ENCODE measurements around the gene GPR42.
"Not testable (repeated sequence)": the region's sequence is repeated elsewhere in the genome, so short reads cannot be mapped to it uniquely, and the experiment has no call there.

Gene GPR42

DNA sequence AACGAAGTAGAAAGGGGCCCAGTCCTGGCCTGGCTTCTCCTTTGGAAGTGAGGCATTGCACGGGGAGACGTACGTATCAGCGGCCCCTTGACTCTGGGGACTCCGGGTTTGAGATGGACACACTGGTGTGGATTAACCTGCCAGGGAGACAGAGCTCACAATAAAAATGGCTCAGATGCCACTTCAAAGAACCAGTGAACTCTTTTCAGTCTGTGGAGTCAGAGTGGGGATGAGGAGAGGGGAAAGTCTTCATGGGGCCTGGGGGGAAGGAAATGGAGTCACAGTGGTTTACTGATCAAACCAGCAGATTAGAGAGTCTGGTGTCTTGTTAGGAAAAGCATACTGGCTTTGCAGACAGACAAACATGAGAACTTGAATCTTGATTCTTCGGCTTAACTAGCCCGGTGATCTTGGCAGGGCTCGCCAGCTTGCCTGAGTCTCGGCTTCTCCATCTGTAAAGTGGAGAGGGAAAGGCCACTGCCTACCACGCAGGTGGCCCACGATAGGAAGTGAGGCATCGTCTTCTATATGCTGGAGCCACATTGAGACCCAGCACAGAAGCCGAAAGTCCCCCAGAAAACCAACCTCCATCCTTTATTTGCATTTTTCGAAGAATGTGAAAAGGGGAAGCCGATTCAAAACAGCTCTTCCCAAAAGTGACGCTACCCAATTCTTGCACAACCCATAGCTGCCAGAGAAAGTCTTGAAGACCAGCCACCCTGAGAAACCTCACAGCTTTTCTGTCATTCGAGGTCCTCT, 23.5 kb upstream of the GPR42 start, which contains the start of gene FFAR1:
FFAR1 (plus strand) TSS at position 732 of the 759 bp plus-strand sequence. CDS start 3,650 bp downstream, outside the sequence.
- DNase-seq, result no peak

DNA sequence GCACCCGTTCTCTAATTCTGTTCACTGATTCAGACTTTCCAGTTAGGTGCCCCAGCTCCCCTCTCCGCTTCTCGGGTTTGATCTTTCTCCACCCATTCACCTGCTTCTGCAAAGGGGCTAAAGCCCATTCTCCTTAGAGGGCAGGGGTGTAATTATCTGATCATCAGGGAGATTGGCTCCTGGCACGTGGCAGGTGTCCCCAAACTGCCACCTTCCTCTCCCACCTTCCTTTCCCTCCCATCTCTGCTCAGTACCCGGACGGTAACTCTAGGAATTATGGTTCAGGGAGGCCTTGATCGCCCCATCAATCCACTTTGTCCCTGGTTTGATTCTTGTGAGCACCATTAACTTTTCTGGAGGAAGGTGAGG, 23.0 kb upstream of the GPR42 start:
- DNase-seq, result no peak

GRCh38 chr19:35348911-35349611, 21.8 kb upstream of the GPR42 start:
- no peak for DNase-seq

DNA sequence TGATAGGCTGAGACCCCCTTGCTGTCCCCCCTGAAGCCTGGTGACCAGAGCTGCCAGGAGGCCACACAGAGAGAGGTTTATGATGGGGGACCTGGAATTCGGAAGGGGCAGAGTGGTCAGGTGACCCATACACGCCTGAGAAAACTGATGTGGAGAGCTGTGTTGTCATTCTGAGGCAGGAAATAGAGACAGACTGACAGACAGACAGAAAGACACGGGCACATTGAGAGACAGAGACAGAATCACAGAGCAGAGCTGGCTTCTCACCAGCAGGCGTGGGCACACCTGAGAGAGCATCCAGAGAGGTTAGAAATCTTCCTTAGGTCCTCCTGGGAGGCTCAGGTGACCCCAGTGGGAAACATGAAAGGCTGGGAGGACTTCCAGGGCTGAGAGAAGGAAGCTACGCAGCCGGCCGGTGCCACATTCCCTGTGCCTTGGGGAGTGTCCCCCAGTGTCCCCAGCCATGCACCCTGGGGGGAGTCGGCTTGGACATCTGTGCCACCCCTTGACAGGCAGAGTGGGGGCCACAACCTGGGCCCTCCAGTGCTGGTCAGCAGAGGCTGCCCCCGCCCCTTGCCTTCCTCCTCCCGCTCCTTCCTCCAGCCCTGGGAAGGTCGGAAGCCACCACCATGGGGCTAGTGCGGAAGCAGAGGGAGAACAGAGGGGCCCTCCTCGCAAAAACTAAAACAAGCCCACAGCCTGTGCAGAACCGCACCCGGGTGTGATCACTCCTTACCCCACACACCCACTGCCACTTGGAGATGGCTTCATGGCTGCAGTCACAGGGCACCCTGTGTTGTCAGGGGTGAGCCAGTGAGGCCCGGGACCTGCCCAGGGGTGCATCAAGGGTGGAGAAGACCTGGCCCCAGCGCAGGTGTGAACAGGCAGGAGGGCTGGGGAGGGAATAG, 21.0 kb upstream of the GPR42 start:
- no peak for DNase-seq

DNA sequence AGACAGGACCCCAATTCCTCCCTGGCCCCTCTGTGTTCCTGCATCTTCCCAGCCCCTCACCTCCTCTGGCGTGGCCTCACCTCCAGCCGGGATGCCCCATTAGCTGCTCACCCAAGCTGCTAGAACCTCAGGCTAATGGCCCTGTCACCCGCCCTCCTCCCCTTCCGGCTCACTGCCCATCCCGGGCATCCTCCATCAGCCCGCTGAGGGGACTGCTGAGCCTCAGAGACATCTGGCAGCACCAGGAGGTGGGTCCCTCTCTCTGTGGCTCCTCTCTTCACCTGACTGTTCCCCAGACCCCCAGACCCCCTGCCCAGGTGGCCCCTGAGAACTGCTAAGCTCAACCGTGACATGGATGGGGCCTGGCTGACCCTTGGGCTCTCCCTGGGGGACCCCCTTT, 20.3 kb upstream of the GPR42 start:
- no peak for DNase-seq

DNA sequence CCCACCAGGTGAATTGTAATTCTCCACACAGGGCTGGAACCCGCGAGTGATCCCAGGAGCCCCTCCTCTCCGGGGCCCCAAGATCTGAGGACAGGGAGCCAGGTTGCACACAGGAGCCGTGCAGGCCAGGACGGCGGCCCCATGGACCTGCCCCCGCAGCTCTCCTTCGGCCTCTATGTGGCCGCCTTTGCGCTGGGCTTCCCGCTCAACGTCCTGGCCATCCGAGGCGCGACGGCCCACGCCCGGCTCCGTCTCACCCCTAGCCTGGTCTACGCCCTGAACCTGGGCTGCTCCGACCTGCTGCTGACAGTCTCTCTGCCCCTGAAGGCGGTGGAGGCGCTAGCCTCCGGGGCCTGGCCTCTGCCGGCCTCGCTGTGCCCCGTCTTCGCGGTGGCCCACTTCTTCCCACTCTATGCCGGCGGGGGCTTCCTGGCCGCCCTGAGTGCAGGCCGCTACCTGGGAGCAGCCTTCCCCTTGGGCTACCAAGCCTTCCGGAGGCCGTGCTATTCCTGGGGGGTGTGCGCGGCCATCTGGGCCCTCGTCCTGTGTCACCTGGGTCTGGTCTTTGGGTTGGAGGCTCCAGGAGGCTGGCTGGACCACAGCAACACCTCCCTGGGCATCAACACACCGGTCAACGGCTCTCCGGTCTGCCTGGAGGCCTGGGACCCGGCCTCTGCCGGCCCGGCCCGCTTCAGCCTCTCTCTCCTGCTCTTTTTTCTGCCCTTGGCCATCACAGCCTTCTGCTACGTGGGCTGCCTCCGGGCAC, 19.3 kb upstream of the GPR42 start:
- DNase-seq, result no peak

DNA sequence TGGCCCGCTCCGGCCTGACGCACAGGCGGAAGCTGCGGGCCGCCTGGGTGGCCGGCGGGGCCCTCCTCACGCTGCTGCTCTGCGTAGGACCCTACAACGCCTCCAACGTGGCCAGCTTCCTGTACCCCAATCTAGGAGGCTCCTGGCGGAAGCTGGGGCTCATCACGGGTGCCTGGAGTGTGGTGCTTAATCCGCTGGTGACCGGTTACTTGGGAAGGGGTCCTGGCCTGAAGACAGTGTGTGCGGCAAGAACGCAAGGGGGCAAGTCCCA, 18.8 kb upstream of the GPR42 start:
- DNase-seq, result no peak

- DNase-seq, result peak; percentile 78
Measured at GRCh38 chr19:35352448-35353304, 18.2 kb upstream of the GPR42 start.

DNA sequence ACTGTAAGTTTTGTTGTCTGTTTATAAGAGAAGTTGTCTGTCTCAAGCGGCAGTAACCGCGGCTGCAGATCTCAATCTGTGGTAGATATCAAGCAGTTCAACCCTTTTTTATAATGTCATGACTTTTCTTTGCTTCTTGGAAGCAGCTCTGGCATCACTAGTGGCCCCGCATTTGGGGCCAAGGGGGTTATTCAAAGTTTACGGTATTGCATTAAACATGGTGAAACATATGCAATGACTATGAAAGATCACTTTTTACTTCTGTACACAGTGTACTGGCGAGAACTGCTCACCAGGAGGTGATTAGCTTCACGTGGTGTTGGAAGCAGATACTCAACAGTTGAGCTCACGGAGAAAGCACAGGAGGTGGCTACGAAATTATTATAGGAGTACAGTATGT, 17.2 kb upstream of the GPR42 start:
- no peak for DNase-seq

- DNase-seq, result no peak
Measured at GRCh38 chr19:35354898-35355297, 16.0 kb upstream of the GPR42 start.

DNA sequence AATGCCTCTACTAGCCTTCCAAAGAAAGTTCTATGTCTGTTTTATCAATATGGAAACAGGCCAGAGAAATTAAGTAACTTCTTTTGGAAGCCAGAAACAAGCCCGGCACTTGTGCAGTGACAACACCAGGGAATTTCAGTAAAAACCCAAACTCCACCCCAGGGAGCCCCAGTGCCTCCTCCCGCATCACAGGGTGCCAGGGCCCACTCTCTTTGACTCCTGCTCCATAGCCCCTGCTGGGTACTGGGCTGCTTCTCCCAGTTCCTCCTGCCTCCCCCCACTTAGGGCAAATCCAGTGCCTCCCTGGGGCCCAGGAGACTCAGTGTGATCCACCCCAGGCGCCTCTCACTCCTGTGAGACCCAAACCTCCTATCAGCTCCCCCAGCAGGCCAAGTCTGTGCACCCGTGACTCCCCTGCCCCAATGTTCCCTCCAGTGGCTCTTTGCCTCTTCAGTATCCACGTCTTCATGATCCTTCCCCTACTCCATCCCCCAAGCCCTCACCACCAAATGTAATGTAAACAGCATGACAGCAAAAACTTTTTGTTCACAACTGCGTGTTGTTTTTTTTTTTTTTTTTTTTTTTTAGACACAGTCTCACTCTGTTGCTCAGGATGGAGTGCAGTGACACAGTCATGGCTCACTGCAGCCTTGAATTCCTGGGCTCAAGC, 14.9 kb upstream of the GPR42 start:
- DNase-seq, result no peak

GRCh38 chr19:35357867-35358573, 12.8 kb upstream of the GPR42 start, which contains the start of gene FFAR3:
Gene FFAR3 (plus strand): TSS chr19:35358460. CDS start chr19:35358891, 431 bp downstream.
- no peak for DNase-seq

- not testable (repeated sequence) for DNase-seq
Measured at GRCh38 chr19:35358834-35359233, 12.0 kb upstream of the GPR42 start.

DNA sequence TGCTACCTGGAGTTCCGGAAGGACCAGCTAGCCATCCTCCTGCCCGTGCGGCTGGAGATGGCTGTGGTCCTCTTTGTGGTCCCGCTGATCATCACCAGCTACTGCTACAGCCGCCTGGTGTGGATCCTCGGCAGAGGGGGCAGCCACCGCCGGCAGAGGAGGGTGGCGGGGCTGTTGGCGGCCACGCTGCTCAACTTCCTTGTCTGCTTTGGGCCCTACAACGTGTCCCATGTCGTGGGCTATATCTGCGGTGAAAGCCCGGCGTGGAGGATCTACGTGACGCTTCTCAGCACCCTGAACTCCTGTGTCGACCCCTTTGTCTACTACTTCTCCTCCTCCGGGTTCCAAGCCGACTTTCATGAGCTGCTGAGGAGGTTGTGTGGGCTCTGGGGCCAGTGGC, 11.5 kb upstream of the GPR42 start:
- not testable (repeated sequence) for DNase-seq

DNA sequence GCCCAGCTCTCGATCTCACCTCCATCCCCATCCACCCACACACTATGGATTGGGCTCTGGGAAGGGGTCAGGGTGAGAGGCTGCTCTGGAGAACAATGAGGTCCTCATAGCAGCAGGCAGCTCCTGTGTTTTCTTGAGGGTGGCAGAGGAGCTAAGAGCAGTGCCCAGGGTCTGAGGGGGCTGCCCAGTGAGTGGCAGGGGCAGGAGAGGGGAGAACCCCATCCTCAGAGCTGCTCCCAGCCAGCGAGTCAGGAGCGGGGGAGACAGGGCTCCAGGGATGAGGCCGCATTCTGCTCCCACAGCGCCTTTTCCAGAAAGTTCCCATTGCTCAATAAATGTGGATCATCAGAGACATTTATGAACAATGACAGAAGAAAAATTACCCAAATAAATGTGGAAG, 10.8 kb upstream of the GPR42 start:
- DNase-seq, result not testable (repeated sequence)

DNA sequence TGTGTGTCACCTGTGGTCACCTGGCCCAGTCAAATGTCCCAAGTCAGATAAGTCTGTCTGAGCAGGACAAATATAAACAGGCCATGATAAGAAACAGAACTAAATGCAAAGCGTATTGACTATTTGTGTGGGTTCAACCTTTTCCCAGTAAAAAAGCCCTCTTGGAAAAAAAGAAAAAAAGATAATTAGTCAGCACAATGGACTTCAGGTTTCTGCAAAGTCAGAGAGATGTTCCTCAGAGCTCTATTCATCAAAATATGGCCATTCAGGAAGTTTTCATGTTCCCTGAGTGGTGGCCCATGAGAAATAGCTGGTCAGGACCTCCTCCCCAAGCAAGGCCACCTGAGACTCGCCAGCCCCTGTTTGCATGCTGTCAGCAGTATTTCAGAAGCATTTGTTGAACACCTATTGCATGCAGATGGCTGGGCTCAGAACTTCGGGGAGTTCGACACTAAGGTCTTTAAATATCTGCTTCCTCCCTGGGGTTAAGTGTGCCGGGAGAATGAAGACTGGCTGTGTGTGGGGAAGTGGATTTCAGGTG, 9.9 kb upstream of the GPR42 start:
- no peak for DNase-seq

GRCh38 chr19:35362261-35363000, 8.4 kb upstream of the GPR42 start:
- no peak for DNase-seq

DNA sequence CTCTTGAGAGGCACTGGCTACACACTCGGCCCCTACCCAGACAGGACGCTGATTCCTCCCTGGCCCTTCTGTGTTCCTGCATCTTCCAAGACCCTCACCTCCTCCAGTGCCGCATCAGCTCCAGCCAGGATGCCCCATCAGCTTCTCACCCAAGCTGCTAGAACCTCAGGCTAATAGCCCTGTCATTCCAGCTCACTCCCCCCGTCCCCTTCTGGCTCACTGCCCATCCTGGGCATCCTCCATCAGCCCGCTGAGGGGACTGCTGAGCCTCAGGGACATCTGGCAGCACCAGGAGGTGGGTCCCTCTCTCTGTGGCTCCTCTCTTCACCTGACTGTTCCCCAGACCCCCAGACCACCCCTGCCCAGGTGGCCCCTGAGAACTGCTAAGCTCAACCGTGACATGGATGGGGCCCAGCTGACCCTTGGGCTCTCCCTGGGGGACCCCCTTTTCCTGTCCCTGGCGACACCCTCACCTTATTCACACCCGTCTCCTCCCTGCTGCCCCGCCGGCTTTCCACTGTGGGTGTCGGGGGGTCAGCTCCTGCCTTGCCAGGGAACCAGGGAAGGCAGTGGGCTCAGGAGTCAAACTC, 7.8 kb upstream of the GPR42 start:
- no peak for DNase-seq

Data from NCI-H2171 (cell line).